RWPE2 (cell line): ENCODE data around the gene TJAP1.

Source experiments
- ATAC-seq: fragments of 200-7000 bp; cut with Tn5 transposase; 3 replicates; pipeline ENCODE4 v1.9.1; 2021; ENCODE audit warnings: low read depth
- DNase-seq: peaks from one replicate; pipeline ENCODE4 v3.0.0-alpha.2; 2020; ENCODE audit warnings: low spot score
- H3K27ac ChIP-seq: fragments of 450-650 bp; 2 replicates; pipeline ENCODE4 v1.5.1; 2017; ENCODE audit warnings: mild to moderate bottlenecking; ENCODE audit not compliant: poor library complexity, severe bottlenecking
- H3K27me3 ChIP-seq: fragments of 250-450 bp; sonication (Bioruptor Pico); 2 replicates; pipeline ENCODE4 v1.5.1; 2021; ENCODE audit warnings: mild to moderate bottlenecking, moderate library complexity; ENCODE audit not compliant: insufficient read depth, poor library complexity, severe bottlenecking
- H3K36me3 ChIP-seq: fragments of 250-450 bp; sonication (Bioruptor Pico); 2 replicates; pipeline ENCODE4 v1.5.1; 2020; ENCODE audit warnings: low read depth, mild to moderate bottlenecking, moderate library complexity
- H3K4me1 ChIP-seq: fragments of 250-450 bp; sonication (Bioruptor Pico); 2 replicates; pipeline ENCODE4 v1.5.1; 2021; ENCODE audit warnings: mild to moderate bottlenecking, moderate library complexity; ENCODE audit not compliant: insufficient read depth, poor library complexity, severe bottlenecking
- H3K4me3 ChIP-seq: fragments of 250-450 bp; sonication (Bioruptor Pico); 2 replicates; pipeline ENCODE4 v1.5.1; 2021; ENCODE audit warnings: mild to moderate bottlenecking, moderate library complexity; ENCODE audit not compliant: severe bottlenecking
- H3K9me3 ChIP-seq: fragments of 250-450 bp; sonication (Bioruptor Pico); 2 replicates; pipeline ENCODE4 v1.5.1; 2021; ENCODE audit warnings: mild to moderate bottlenecking, moderate library complexity; ENCODE audit not compliant: severe bottlenecking
- TF ChIP-seq, protein P1 (sequence below): fragments of 450-650 bp; IDR thresholded peaks from one replicate; pipeline ENCODE4 v1.5.1; 2017; ENCODE audit warnings: mild to moderate bottlenecking, moderate library complexity; ENCODE audit not compliant: poor library complexity, severe bottlenecking

The TJAP1 gene

DNA sequence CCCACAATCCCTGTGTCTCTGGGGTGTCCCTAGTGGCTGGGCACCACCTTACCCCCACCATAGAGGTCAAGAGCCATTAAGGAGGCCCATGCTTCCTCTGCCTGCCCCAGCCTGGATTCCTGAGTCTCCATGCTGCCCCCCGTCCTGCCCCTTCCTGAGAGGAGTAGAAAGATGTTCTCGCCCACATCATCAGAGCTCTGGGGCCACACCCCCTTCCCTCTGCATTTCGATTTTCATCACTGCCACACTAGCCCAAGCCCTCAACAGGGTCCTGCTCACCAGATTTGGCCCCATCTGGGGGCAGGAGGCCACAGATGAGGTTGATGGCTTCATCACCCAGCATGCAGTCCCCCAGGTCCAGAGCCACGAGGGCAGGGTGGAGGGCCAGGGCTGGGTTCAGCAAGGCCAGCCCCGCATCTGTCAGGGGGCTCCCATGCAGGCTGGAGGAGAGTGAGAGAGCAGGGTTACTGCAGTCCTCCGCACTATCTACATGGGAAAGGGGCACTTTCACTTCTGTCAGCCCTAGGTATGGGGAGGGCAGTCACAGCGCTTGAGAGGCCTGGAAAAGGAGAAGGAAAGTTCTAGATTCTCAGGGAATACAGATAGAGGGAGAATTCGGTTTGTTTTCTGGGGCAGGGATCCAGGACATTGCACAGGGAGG lies 31.2 kb downstream of the TJAP1 start:
- TF ChIP-seq, protein P1, sequence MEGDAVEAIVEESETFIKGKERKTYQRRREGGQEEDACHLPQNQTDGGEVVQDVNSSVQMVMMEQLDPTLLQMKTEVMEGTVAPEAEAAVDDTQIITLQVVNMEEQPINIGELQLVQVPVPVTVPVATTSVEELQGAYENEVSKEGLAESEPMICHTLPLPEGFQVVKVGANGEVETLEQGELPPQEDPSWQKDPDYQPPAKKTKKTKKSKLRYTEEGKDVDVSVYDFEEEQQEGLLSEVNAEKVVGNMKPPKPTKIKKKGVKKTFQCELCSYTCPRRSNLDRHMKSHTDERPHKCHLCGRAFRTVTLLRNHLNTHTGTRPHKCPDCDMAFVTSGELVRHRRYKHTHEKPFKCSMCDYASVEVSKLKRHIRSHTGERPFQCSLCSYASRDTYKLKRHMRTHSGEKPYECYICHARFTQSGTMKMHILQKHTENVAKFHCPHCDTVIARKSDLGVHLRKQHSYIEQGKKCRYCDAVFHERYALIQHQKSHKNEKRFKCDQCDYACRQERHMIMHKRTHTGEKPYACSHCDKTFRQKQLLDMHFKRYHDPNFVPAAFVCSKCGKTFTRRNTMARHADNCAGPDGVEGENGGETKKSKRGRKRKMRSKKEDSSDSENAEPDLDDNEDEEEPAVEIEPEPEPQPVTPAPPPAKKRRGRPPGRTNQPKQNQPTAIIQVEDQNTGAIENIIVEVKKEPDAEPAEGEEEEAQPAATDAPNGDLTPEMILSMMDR: no peak
- no peak for ATAC-seq
- DNase-seq: no peak
- no peaks in the 10 kb centered on the region for H3K4me1 ChIP-seq
- H3K27ac ChIP-seq: no peak overlapping the region
- H3K4me3 ChIP-seq: no peak overlapping the region
- H3K27me3 ChIP-seq: no peaks in the 10 kb centered on the region
- H3K9me3 ChIP-seq: no peaks in the 10 kb centered on the region
- H3K36me3 ChIP-seq: peaks cover 6% of the 10 kb centered on the region

DNA sequence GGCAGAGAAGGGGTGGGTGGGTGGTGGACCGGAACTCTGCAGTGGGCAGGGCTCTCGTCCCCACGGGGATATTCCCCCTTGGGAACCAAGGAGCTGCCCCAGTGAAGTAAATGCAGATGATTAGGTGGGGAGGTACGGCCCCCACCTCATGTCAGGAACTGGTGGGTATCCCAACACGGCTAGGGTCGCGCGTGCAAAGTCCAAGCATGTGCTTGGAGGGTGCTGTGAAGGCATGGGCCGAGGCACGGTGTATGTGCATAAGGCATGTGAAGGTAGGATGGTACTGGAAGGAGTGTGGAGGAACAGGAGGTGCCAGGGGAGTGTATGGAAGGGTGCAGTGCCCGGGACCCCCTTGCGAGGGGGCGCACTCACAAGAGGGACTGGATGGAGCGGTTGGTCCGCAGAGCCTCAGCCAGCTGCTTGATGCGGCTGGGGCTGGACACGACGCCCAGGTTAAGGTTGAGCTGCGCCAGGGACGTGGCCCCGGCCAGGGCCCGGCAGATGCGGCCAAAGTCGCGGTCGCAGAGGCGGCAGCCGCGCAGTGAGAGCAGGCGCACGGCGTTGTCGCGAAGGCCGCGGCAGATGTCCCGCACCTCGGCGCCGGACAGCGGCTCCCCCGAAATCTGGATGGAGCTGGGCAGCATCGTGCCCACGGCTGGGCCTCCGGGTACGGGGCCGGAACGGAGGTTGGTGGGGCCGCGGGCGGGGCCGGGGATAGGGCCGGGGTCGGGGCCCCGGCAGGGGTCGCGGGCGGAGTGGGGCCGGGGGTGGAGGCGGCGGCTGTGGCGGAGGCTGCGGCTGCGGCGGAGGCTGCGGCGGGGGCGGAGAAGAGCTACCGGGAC lies 32.0 kb downstream of the TJAP1 start:
- H3K4me3 ChIP-seq: peak overlapping the region; percentile 47
- TF ChIP-seq, protein P1: no peak
- no peaks in the 10 kb centered on the region for H3K9me3 ChIP-seq
- no peaks in the 10 kb centered on the region for H3K27me3 ChIP-seq
- H3K27ac ChIP-seq: no peak overlapping the region
- H3K36me3 ChIP-seq: peaks cover 12% of the 10 kb centered on the region
- ATAC-seq: peak; percentile 2; the same call in 1 of the 3 replicates
- no peaks in the 10 kb centered on the region for H3K4me1 ChIP-seq
- DNase-seq: no peak

DNA sequence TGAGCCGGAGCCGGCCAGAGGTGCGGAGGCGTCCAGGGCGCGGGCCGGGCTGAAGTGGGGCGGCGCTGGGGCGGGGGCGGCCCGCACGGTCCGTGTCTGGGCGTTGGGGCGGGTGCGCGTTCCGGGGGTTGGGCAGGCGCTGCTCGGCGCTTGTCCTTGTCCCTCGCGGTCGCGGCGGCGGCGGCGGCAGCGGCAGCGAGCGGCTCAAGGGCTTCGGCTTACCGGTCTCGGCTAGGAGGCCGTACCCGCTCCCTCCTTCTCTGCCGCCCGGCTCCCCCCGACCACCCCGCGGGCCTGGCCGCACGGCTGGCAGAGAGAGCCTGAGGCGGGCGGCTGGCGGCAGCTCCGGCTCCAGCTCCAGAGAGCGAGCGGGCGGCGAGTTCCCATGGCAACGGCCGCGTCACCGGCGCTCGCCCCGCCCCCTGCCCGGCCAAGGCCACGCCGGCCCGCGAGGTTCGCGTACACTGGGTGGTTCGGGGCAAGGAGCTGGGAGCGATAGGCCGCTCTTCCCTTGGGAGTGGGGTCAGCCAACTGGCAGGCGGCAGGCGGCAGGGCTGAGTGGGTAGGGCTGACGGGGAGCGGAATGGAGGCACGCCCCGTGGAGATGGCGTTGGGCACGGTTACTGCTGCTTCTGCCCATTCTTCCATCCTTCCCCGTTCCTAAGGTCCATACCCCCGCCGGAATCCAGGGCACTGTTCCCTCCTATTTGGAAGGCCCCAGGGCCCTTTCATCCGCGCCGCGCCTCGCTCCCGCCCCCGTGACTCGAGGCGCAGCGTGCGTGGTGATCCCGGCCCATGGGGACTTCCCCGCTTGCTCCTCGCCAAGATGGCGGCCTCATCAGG lies 32.8 kb downstream of the TJAP1 start, which contains the start of gene LRRC73:
LRRC73 (minus strand) TSS at position 363 of the 843 bp plus-strand sequence. CDS start 561 bp downstream, outside the sequence.
- Histone ChIP-seq H3K27me3 (no peaks in the 10 kb centered on the region), H3K4me3 (peak within 1 kb of the TSS; percentile 47), H3K27ac (peak within 1 kb of the TSS; percentile 12), H3K9me3 (no peaks in the 10 kb centered on the region), H3K36me3 (peaks cover 21% of the 10 kb centered on the region), H3K4me1 (no peaks in the 10 kb centered on the region)
- no peak for DNase-seq
- ATAC-seq: peak; percentile 73
- TF ChIP-seq, protein P1: no peak

DNA sequence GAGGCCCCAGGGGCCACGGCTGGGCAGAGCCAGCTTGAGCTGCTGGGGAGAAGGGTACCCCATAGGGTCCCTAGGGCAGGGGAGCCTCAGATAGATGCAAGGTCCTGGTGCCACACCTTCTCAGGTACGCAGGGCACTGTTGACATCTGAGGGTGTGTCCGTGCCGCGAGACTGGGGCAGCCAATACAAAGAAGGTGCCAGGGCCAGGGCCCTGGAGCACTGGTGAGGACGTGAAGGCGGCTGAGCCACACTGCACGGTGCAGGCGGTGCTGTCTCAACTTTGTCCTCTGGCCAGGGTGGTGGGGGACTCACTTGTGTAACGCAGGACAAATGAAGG lies 33.4 kb downstream of the TJAP1 start:
- no peak for DNase-seq
- H3K4me3 ChIP-seq: peak overlapping the region; percentile 47
- no peaks in the 10 kb centered on the region for H3K4me1 ChIP-seq

More for the DNA sequence above, 33.4 kb downstream of the TJAP1 start:
- peak; percentile 2; the same call in 1 of the 3 replicates for ATAC-seq
- TF ChIP-seq, protein P1: no peak
- H3K27ac ChIP-seq: peak overlapping the region; percentile 12
- H3K9me3 ChIP-seq: no peaks in the 10 kb centered on the region
- H3K36me3 ChIP-seq: peaks cover 26% of the 10 kb centered on the region
- no peaks in the 10 kb centered on the region for H3K27me3 ChIP-seq
